SK-N-SH (cell line): ENCODE data around the gene AKT3. TPM values are rescaled to one million over a fixed set of nuclear protein-coding genes. Genes with fewer than 3 reads are reported as not detected.

Experiments
- CTCF ChIA-PET: fragments of 300-600, 350-600 bp; formaldehyde crosslinking; extraction: SDS; loops from one replicate; lab custom pipeline; 2021; lab: Yijun Ruan, JAX
- POLR2A ChIA-PET: fragments of 350-600 bp; sonication (Branson Sonifier 250); formaldehyde crosslinking; extraction: SDS; loops from one replicate; lab custom pipeline; 2020; ENCODE audit warnings: antibody characterized with exemption, inconsistent platforms; lab: Yijun Ruan, JAX
- DNase-seq: peaks from one replicate; pipeline ENCODE4 v3.0.0; 2012
- H2AFZ ChIP-seq: fragments of 200-600 bp; sonication (generic); 2 replicates; pipeline ENCODE4 v1.8.1; 2016; ENCODE audit warnings: antibody characterized with exemption, mild to moderate bottlenecking, low read depth
- H3F3A ChIP-seq: fragments of 200-600 bp; sonication (generic); replicated peaks from 2 replicates; pipeline ENCODE3; 2016; ENCODE audit warnings: antibody characterized with exemption, mild to moderate bottlenecking; ENCODE audit not compliant: insufficient read depth
- H3K27ac ChIP-seq, 2 experiments: fragments of 200-500 bp in 1 of 2; fragments of 200-600 bp in 1 of 2; sonication (Bioruptor generic) in 1 of 2; sonication (generic), shearing (Covaris generic) in 1 of 2; 2 replicates each; pipeline versions ENCODE4 v1.5.1 to v1.6.1; 2014 to 2016; ENCODE audit warnings: low read depth in 2 of 2, inconsistent platforms in 1 of 2, low read length in 1 of 2, mild to moderate bottlenecking in 1 of 2, mixed read lengths in 1 of 2
- H3K27me3 ChIP-seq: fragments of 200-600 bp; sonication (generic), shearing (Covaris generic); 2 replicates; pipeline ENCODE4 v1.6.1; 2016; ENCODE audit warnings: mixed run types; ENCODE audit not compliant: insufficient read depth
- H3K36me3 ChIP-seq, 2 experiments: fragments of 200-500 bp in 1 of 2; fragments of 200-600 bp in 1 of 2; sonication (Bioruptor generic) in 1 of 2; sonication (generic) in 1 of 2; replicated peaks in 1 of 2; 2 replicates each; pipeline versions ENCODE3 to v1.5.1; 2014 to 2016; ENCODE audit warnings: low read length in 1 of 2, mild to moderate bottlenecking in 1 of 2; ENCODE audit not compliant: insufficient read depth in 2 of 2, control insufficient read depth in 1 of 2
- H3K4me1 ChIP-seq, 2 experiments: fragments of 200-500 bp in 1 of 2; fragments of 200-600 bp in 1 of 2; sonication (Bioruptor generic) in 1 of 2; sonication (generic), shearing (Covaris generic) in 1 of 2; 2 replicates each; pipeline versions ENCODE4 v1.5.1 to v1.6.1; 2014 to 2016; ENCODE audit warnings: low read depth in 1 of 2, low read length in 1 of 2, mixed run types in 1 of 2; ENCODE audit not compliant: insufficient read depth in 2 of 2, control insufficient read depth in 1 of 2
- H3K4me2 ChIP-seq: fragments of 200-600 bp; sonication (generic), shearing (Covaris generic); 2 replicates; pipeline ENCODE4 v1.6.1; 2017; ENCODE audit warnings: mixed run types
- H3K4me3 ChIP-seq, 2 experiments: fragments of 200-500 bp in 1 of 2; fragments of 200-600 bp in 1 of 2; sonication (Bioruptor generic) in 1 of 2; sonication (generic), shearing (Covaris generic) in 1 of 2; 2 replicates each; pipeline versions ENCODE4 v1.5.1 to v1.8.1; 2014 to 2016; ENCODE audit warnings: low read depth in 2 of 2, inconsistent platforms in 1 of 2, low read length in 1 of 2, mild to moderate bottlenecking in 1 of 2, mixed read lengths in 1 of 2, moderate library complexity in 1 of 2
- H3K79me2 ChIP-seq: fragments of 200-600 bp; sonication (generic); 2 replicates; pipeline ENCODE4 v1.8.1; 2017; ENCODE audit warnings: mild to moderate bottlenecking; ENCODE audit not compliant: insufficient read depth
- H3K9ac ChIP-seq: fragments of 200-600 bp; sonication (generic); 2 replicates; pipeline ENCODE4 v1.6.1; 2017; ENCODE audit warnings: mixed run types
- H3K9me2 ChIP-seq: fragments of 200-600 bp; sonication (generic); 2 replicates; pipeline ENCODE4 v1.6.1; 2017; ENCODE audit warnings: mixed run types
- H3K9me3 ChIP-seq: fragments of 200-600 bp; sonication (generic); 2 replicates; pipeline ENCODE4 v1.6.1; 2017; ENCODE audit warnings: mixed run types, mild to moderate bottlenecking, moderate library complexity
- H4K20me1 ChIP-seq: fragments of 200-600 bp; sonication (generic); 2 replicates; pipeline ENCODE4 v1.6.1; 2017; ENCODE audit warnings: mild to moderate bottlenecking, mixed run types; ENCODE audit not compliant: insufficient read depth
- CHD2 ChIP-seq: fragments of 150-350 bp; IDR thresholded peaks from 2 replicates; pipeline ENCODE4 v1.6.1; 2018; ENCODE audit warnings: low read length; ENCODE audit not compliant: partially characterized antibody
- ELF1 ChIP-seq: IDR thresholded peaks from 2 replicates; pipeline ENCODE4 v1.4.0; 2012
- FOSL2 ChIP-seq: IDR thresholded peaks from 2 replicates; pipeline ENCODE4 v1.4.0; 2012; ENCODE audit warnings: low read depth, mild to moderate bottlenecking, moderate library complexity, borderline replicate concordance
- FOXJ3 ChIP-seq: sonication (generic); formaldehyde crosslinking; IDR thresholded peaks from 2 replicates; pipeline ENCODE4 v1.5.1; 2020; ENCODE audit warnings: mild to moderate bottlenecking, missing genetic modification reagents
- GABPA ChIP-seq: IDR thresholded peaks from 2 replicates; pipeline ENCODE4 v1.4.0; 2012; ENCODE audit warnings: low read depth, mild to moderate bottlenecking
- MAX ChIP-seq: IDR thresholded peaks from 2 replicates; pipeline ENCODE4 v1.4.0; 2012; ENCODE audit warnings: low read depth
- MEF2A ChIP-seq: IDR thresholded peaks from 2 replicates; pipeline ENCODE4 v1.4.0; 2012; ENCODE audit warnings: low read depth, borderline replicate concordance
- MXI1 ChIP-seq: IDR thresholded peaks from 2 replicates; pipeline ENCODE4 v1.6.1; 2012; ENCODE audit warnings: mild to moderate bottlenecking, low read depth, low read length, improper control_type of control experiment
- NFIC ChIP-seq: IDR thresholded peaks from 2 replicates; pipeline ENCODE4 v1.4.0; 2012; ENCODE audit warnings: borderline replicate concordance
- PBX3 ChIP-seq: IDR thresholded peaks from 2 replicates; pipeline ENCODE4; 2012
- POLR2AphosphoS5 ChIP-seq: IDR thresholded peaks from 2 replicates; pipeline ENCODE4 v1.6.1; 2012; ENCODE audit warnings: low read depth, low read length
- RAD21 ChIP-seq: IDR thresholded peaks from 2 replicates; pipeline ENCODE4 v1.6.1; 2012; ENCODE audit warnings: mild to moderate bottlenecking, low read length
- RCOR1 ChIP-seq: fragments of 150-350 bp; IDR thresholded peaks from 2 replicates; pipeline ENCODE4 v1.6.1; 2017; ENCODE audit warnings: antibody characterized with exemption, low read length
- RFX5 ChIP-seq: IDR thresholded peaks from 2 replicates; pipeline ENCODE4 v1.6.1; 2012; ENCODE audit warnings: mild to moderate bottlenecking, improper control_type of control experiment, low read length
- RXRA ChIP-seq: IDR thresholded peaks from 2 replicates; pipeline ENCODE4 v1.4.0; 2012; ENCODE audit warnings: low read depth, mild to moderate bottlenecking, borderline replicate concordance
- SIN3A ChIP-seq: IDR thresholded peaks from 2 replicates; pipeline ENCODE4 v1.6.1; 2012; ENCODE audit warnings: low read depth, mild to moderate bottlenecking, low read length, moderate library complexity, borderline replicate concordance
- TAF1 ChIP-seq: IDR thresholded peaks from 2 replicates; pipeline ENCODE4 v1.6.1; 2012; ENCODE audit warnings: low read depth, mild to moderate bottlenecking, low read length, moderate library complexity, borderline replicate concordance
- TCF12 ChIP-seq: IDR thresholded peaks from 2 replicates; pipeline ENCODE4 v1.4.0; 2012
- WGBS: methylation state at CpG from one replicate; pipeline ENCODE4 v1.1.6; 2017; ENCODE audit warnings: low lambda C conversion rate; 5-methylcytosine and 5-hydroxymethylcytosine counted together
- polyA plus RNA-seq, 3 experiments: library from polyadenylated mRNA; depleted of rRNA; stranded (reverse); fragments of >200 nt; gene quantifications; 2 replicates each; pipeline ENCODE4 v1.2.3, GENCODE V29; 2012
- TF ChIP-seq, protein P1 (sequence below): IDR thresholded peaks from 2 replicates; pipeline ENCODE4 v1.6.1; 2012; ENCODE audit warnings: mild to moderate bottlenecking, low read depth, low read length, moderate library complexity

The AKT3 gene
- polyA plus RNA-seq, 1 of the 3 experiments (the other 2 are of a cell fraction), result 12.7 TPM

DNA sequence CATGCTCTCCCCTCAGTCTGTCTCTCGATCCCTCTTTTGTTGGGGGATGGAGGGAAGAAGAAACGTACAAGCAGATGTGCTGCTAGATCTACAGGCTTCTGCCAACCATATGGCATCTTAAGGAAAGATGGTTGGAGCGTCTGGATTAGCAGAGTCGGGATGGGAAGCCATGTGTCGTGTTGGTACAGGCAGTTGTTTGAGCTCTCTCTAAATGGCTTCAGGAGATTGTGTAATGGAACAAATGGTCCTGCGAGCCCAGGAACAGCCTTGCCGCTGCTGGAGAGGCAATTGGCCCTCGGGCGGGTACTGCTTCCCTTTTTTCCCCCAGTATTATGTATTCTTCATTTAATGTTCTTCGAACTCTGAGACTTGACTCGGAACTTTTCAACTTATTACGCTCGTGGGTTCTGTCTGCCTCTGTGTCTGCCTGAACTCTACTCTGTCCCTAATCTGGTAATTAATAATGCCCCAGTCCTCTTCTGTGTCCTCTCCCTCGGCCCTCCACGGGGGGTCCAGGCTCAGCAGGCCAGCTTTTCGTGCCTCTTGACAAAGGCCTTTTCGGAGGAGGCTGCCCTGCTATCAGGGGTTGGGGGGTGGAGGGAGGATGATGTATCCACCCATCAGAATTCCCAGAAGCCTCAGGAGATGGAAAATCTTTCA is 378.9 kb downstream of the AKT3 start:
- Histone ChIP-seq H3K27ac (no peak overlapping the region), H3K36me3 (peaks cover 0 to 10% of the 10 kb centered on the region in 2 experiments), H3K4me2 (no peak overlapping the region), H3K79me2 (no peaks in the 10 kb centered on the region), H4K20me1 (no peaks in the 10 kb centered on the region), H3K9me2 (no peaks in the 10 kb centered on the region), H2AFZ (no peak overlapping the region), H3F3A (no peaks in the 10 kb centered on the region), H3K27me3 (no peaks in the 10 kb centered on the region), H3K9me3 (no peaks in the 10 kb centered on the region), H3K4me3 (no peak overlapping the region), H3K4me1 (peaks cover 0 to 12% of the 10 kb centered on the region in 2 experiments; a peak in 2 of 4 replicates), H3K9ac (no peak overlapping the region)
- no peak for DNase-seq
- CTCF ChIA-PET, result interaction anchor here (1.6 kb wide), 1 partner anchor 127 kb away, joined by 4 read pairs; no protein-coding TSS in a partner anchor
- POLR2A ChIA-PET, result no interaction called here
- TF ChIP-seq NFIC (no peak), RFX5 (no peak), MAX (no peak), TAF1 (no peak), CHD2 (no peak), RAD21 (no peak), GABPA (no peak), SIN3A (no peak), TCF12 (no peak), MEF2A (no peak), FOXJ3 (CRISPR knock-in tag) (no peak), RCOR1 (no peak), ELF1 (no peak), POLR2AphosphoS5 (no peak), RXRA (no peak), FOSL2 (no peak), PBX3 (no peak), MXI1 (no peak)
- TF ChIP-seq, protein P1, sequence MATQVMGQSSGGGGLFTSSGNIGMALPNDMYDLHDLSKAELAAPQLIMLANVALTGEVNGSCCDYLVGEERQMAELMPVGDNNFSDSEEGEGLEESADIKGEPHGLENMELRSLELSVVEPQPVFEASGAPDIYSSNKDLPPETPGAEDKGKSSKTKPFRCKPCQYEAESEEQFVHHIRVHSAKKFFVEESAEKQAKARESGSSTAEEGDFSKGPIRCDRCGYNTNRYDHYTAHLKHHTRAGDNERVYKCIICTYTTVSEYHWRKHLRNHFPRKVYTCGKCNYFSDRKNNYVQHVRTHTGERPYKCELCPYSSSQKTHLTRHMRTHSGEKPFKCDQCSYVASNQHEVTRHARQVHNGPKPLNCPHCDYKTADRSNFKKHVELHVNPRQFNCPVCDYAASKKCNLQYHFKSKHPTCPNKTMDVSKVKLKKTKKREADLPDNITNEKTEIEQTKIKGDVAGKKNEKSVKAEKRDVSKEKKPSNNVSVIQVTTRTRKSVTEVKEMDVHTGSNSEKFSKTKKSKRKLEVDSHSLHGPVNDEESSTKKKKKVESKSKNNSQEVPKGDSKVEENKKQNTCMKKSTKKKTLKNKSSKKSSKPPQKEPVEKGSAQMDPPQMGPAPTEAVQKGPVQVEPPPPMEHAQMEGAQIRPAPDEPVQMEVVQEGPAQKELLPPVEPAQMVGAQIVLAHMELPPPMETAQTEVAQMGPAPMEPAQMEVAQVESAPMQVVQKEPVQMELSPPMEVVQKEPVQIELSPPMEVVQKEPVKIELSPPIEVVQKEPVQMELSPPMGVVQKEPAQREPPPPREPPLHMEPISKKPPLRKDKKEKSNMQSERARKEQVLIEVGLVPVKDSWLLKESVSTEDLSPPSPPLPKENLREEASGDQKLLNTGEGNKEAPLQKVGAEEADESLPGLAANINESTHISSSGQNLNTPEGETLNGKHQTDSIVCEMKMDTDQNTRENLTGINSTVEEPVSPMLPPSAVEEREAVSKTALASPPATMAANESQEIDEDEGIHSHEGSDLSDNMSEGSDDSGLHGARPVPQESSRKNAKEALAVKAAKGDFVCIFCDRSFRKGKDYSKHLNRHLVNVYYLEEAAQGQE, result no peak
- TF ChIP-seq, all 33 proteins: peak for 0
- 88% methylated on average over 17 of the region's 17 CpGs for WGBS
